Activated CD4-positive, alpha-beta T cell treated with anti-CD3 and anti-CD28 coated beads, Interleukin-2, amount 50 U/mL, for 1 hour (primary cell): ENCODE results near the gene MYBPC3.

ENCODE experiments used
- DNase-seq: peaks from one replicate; pipeline ENCODE4 v3.0.0-alpha.2; 2020

MYBPC3 gene

GRCh38 chr11:47352556-47352955 is at the start of gene MYBPC3:
TSS of gene MYBPC3 (minus strand) at chr11:47352702. CDS start at chr11:47352647, 55 bp downstream.
- DNase-seq: no peak

DNA sequence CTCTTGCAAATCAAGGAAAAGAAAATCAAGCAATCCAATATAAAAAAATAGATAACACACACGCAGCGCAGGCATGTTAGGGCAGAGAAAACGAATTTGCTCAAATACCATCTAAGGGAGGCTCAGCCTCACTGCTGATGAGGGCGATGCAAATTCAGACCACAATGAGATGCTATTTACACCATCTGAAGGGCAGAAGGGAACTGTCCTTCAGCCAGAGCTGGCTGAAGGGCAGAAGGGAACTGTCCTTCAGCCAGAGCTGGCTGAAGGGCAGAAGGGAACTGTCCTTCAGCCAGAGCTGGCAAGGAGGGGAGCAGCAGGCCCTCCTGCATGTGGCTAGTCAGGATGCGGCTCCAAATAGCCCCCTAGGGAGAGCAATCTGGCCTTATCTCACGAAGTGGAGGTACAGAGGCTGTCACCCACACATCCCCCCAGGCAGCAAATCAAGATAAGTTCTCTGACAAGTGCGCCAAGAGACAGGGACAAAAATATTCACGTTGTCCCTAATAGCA is 48.3 kb upstream of the MYBPC3 start:
- no peak for DNase-seq

GRCh38 chr11:47399860-47400767 is 47.6 kb upstream of the MYBPC3 start:
- DNase-seq: peak; percentile 29

DNA sequence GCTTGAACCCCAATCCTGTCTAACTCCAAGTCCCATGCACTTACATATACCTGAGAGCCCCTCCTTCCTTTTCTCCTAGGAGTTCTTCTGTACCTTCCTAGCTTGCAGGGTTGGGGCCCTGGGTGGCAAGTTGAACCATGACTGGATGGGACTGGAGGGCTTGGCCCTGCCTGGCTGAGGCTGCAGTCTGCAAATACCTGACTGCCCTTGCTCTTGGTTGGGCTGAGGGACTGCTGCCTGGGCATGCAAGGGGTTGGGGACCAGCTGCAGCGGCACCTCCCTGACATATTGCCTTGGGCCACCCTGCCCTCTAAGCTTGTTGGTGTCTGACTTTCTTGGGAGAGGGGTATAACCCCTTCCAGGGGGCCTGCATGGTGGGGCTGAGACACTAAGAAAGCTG is 46.0 kb upstream of the MYBPC3 start:
- no peak for DNase-seq

GRCh38 chr11:47398011-47398410 is 45.5 kb upstream of the MYBPC3 start:
- DNase-seq: no peak

GRCh38 chr11:47396049-47396320 is 43.5 kb upstream of the MYBPC3 start:
- DNase-seq: no peak

DNA sequence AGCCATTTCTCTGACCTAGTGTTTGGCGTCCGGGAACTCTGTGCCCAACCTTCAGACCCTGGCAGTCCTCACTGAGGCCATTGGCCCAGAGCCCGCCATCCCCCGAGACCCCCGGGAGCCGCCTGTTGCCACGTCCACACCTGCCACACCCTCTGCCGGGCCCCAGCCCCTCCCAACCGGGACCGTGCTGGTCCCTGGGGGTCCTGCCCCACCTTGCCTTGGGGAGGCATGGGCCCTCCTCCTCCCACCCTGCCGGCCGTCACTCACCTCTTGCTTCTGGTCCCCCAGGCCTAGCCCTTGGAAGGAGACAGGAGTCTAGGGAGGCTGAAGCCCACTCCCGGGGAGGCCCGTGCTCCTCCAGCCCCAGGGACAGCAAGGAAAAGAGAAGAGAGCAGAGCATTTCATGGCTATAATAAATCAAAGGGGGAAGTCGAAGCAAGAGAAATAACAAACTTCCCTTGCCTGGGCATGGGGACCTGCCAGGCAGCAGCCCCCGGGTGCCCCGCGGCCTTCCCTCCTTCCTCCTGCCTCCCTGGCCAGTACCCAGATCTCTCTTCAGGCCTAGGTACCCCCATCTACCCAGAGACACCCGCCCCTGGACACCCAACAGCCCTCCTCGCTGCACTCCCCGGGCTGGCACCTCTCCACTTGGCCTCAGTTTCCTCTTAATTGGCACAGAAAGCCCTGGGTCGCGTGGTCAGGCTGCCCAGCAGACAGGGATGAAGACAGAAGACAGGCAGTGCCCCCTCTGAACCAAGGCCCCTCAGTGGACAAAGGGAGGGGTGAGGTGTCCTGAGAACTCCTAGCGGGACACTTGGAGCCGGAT is 42.9 kb upstream of the MYBPC3 start:
- no peak for DNase-seq

DNA sequence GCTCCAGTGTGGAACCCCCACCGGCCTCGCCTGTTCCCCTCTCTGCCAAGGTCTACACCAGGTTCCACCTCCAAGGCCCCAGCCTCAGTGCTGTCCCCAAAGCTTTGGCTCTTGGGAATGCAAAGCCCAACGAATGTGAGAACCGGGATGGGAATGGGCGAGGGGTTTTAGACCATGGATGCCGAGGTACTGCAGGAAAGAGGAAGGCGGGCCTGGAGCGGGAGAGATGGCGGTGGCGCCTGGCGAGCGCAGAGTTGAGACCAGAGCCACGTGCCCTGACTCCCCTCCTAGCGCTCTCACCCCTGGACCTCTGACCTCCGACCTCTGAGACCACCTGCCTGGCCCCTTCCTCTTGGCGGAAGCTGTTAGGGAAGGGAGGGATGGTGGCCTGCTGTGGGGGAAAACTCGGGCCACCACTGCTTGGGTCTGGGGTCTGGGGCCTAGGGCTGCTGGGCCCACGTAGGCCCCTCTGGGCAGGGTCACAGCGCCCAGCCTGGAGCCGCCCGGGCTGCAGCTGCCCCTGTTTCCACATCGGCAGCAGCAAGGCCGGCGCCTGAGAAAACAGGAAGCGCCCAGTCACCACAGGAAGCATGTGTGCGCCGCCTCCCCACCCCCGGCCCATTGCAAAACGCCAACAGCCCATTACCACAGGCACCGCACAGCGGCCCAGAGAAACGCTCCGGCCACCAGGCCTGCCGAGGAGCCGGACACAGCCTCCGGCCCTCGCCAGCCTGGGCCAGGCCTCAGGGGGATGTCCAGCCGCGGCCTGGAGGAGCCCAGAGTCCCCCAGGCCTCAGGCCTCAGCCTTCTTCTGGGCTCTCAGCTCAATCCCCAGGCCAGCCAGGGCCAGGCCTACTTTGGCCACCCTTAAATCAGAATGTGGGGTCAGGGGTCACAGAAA is 42.1 kb upstream of the MYBPC3 start:
- peak; percentile 47 for DNase-seq

DNA sequence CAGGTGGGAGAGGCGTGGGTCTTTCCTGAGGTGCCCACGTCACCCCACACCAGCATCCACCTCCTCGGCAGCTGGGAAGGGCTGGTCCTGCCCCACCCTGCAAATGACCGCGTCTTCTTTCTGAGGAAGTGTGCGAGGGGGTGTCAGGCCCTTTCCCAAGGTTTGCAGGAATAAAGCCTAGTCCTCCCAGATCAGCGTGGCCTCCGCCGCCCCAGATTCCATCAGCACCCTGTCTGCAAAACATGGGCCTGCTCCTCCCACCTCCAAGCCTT is 41.5 kb upstream of the MYBPC3 start:
- no peak for DNase-seq

DNA sequence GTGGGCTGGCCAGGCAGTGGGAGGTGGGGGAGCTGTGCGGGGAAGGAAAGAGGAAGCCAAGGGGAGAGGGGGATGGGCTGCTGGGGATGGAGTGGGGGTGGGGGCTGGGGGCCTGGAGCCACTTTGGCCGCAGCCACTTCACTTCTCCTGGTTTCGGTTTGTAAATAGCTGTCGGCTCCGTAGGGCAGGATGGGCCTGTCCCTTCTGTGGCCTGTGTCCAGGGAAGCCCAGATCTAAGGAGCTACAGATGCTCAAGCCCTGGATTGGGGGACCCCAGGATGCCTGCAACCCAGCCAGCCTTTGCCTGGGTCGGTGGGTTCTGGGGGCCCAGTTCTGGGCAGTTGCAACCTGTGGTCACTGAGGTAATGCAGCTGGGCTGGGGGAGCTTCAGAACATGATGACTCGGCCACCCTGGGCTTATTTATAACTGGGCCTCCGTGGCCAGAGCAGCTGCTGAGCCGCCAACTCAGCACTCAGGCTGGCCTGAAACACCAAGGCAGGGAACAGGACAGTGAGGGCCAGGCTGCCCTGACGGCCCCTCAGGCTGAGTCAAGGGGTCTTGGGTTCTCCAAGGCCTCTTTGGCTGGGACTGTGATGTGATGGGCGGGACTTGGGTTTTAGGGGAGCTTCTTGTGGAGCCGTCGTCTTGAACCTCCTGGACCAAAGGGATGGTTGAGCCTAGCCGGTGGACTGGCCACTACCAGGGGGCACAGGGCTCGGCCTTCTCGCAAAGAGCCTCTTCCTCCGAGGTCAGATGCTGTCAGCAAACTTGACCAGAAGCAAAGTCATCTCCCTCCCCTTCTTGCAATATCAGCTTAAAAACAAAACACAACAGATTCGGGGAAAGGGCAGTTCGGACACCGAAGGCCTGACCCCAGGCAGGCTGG is 40.9 kb upstream of the MYBPC3 start:
- DNase-seq: no peak

DNA sequence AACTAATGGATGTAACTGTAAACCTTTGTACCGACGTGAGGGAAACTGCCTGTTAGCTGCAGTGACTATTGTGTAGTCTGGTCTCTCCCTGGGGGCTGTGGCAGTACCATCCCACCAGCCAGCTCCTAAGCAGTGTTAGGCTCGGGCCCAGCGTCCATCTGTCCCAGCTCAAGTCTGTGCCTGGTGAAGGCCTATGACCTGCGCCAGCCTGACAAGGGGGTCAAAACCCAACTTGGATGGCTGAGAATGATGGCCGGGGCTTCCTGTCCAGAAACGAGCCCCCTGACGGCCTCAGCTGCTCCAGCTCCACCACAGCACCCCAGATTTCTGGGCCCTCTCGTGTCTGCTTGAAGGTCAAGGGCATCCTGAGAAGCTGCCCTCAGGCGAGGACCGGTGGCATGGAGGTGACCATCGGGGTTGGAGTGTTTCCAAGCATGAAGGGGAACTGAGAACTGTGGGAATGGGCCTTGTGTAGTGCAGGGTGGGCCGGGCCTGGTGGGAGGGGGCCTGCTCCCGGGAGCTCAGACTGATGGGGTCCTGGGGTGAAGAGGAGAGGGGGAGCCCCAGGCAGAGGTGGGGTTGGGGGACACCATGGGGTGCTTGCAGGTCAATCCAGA is 40.2 kb upstream of the MYBPC3 start:
- DNase-seq: no peak

DNA sequence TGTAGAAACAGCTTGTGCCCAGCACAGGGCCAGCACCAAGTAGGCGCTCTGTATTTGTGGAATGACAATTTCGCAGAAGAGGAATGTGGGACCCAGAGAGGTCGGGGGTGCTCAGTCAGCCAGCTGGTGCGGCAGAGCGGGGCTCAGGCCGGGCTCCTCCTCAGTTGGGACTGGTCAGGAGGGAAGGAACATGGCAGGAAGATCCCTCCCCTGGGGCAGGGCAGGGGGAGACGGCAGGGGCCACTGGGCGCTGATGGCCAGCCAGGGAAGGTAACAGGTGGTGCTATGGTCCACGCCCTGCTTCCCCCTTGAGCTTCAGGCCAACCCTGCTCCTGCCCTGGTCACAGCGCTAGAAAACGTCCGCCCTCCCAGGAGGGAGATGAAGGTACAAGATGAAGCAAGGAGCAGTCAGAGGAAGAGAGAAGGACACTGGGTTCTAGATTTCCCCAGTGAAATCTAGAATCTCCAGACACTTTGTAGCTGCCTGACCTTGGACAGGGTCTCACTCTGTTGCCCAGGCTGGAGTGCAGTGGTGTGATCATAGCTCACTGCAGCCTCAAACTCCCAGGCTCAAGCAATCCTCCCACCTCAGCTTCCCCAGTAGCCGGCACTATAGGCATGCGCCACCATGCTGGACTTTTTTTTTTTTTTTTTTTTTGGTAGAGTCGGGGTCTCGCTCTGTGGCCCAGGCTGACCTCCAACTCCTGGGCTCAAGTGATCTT is 39.4 kb upstream of the MYBPC3 start:
- no peak for DNase-seq

GRCh38 chr11:47391077-47391583 is 38.6 kb upstream of the MYBPC3 start:
- no peak for DNase-seq

DNA sequence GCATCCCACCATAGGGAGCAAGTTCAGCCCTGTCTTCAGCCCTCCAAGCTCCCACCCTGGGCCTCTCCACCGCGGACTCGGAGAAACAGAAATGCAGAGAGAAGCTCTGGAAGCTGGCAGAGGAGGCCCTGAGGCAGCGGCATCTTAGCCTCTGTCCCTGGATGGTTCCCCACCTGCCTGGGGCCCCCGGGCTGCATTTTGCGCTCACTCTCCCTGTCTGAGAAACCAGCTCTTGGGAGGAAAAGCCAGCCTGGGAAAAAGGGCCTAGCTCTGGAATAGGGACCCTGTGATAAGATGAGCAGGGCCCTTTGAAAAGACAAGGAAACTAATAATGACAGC is 37.9 kb upstream of the MYBPC3 start:
- DNase-seq: no peak

DNA sequence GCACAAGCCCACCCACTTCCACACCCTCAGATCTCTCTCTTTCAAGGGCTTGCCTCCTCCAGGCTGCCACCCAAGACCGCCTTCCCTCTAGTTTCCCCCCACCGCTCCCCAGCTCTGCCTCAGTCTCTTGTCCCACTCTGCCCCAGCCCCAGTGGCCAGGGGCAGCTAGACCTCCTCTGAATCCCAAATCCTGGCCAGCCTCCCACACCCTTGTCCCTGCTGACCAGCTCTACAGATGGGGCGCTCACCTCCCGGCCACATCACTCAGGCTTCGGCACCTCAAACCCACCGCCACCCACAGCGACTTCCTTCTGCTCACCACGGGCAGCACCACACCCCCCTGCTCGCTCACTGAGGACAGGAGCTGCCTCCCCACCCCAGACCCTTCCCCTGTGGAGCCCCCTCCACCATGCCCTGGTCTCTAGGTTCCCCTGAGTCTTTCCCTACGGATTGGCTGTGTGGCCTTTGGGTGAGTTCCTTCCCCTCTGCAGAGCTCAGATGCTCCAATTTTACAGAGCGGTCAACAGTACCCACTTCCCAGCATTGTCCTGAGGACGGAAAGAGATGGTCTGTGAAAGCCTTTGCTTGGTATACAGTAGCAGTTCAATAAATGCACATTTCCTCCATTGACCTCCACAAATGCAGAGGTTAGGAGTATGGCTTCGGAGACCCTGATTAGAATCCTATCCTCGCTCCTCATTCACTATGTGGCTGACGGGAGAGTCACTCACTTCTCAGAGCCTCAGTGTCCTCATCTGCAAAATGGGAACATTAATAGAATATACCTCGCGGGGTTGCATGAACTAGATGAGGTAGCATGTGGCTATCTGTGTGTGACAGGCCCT is 37.3 kb upstream of the MYBPC3 start:
- no peak for DNase-seq

DNA sequence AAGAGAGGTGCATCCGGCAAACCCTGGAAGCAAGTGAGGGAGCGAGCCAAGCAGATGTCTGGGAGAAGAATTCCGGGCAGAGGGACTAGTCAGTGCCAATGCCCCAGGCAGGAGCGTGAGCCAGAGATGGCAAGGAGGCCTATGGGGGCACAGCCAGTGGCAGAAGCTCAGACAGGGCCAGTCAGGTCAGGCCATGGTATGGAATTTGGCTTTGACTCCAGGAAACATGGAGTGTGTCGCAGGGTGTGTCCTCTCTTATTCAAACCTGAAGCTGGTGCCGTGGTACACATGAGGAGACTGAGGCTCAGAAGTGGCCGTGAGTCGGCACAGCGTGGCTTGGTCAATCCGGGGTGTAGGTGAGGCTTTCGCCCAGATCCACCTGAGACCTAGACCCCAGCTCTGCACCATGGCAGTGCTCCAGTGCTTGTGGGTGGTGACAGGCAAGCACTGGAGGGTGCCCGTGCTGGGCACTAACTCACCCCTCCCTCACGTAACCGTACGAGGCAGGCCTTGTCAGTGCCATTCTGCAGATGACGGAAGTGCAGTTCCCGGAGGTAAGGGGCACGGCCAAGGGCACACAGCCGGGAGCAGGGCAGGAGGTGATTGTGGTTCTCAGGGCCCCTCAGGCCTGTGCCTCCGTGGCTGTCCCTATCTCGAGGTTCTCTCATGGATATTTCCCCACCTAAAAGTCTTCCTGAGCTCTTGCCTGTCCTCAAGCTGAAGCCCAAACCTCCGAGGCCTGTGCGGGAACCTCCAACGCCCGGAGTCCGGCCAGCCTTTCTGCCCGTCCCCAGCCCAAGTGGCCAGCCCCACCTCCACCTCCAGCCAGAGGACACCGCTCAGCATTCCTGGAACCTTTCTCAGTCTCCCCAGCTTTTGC is 36.4 kb upstream of the MYBPC3 start:
- DNase-seq: no peak

- no peak for DNase-seq
These were observed 35.6 kb upstream of the MYBPC3 start for GRCh38 chr11:47387944-47388696.

GRCh38 chr11:47384498-47384897 is 32.0 kb upstream of the MYBPC3 start:
- no peak for DNase-seq
